Endothelial cell of umbilical vein (primary cell): Measurements from ENCODE around the gene TUBB3. TPM values are rescaled to one million over a fixed set of nuclear protein-coding genes. Genes with fewer than 3 reads are reported as not detected.

Experiments used
- BruUV-seq: library from RNA; stranded (reverse); fragments of 400-500 nt; replicated peaks from 2 replicates; lab custom pipeline; 2021; lab: Mats Ljungman, UMichigan
- CTCF ChIA-PET: fragments of 300-600, 350-600 bp; sonication (Branson Sonifier 250); formaldehyde crosslinking; loops from one replicate; lab custom pipeline; 2021; ENCODE audit warnings: antibody characterized with exemption, inconsistent platforms; lab: Charles Lee
- POLR2A ChIA-PET: fragments of 300-600, 350-600 bp; sonication (Branson Sonifier 250); formaldehyde crosslinking; loops from one replicate; lab custom pipeline; 2021; ENCODE audit warnings: antibody characterized with exemption, inconsistent platforms; lab: Charles Lee
- DNase-seq: peaks from one replicate; pipeline ENCODE4 v3.0.0-alpha.2; 2011; ENCODE audit warnings: low read depth, low spot score
- FAIRE-seq: peaks from 2 replicates; lab custom pipeline; 2011; peaks lifted over from hg19 to GRCh38; lab: Jason Lieb, UNC
- H2AFZ ChIP-seq: 2 replicates; pipeline ENCODE4 v1.6.0; 2012; ENCODE audit warnings: low read depth, low read length, control low read depth, inconsistent platforms
- H3K27ac ChIP-seq: 2 replicates; pipeline ENCODE4 v1.5.1; 2011; ENCODE audit warnings: low read depth, mild to moderate bottlenecking, control low read depth, low read length, moderate library complexity; ENCODE audit not compliant: insufficient read depth
- H3K27me3 ChIP-seq, 2 experiments: 2 replicates each; pipeline versions ENCODE4 v1.6.0 to v1.6.1; 2011; ENCODE audit warnings: low read length in 2 of 2, mixed read lengths in 1 of 2; ENCODE audit not compliant: control insufficient read depth in 2 of 2, insufficient read depth in 2 of 2
- H3K36me3 ChIP-seq, 2 experiments: 2 replicates in 1 of 2; 3 replicates in 1 of 2; pipeline ENCODE4 v1.5.1; 2011; ENCODE audit warnings: low read length in 2 of 2, mild to moderate bottlenecking in 1 of 2, moderate library complexity in 1 of 2; ENCODE audit not compliant: control insufficient read depth in 2 of 2, insufficient read depth in 2 of 2; ENCODE audit errors: extremely low read depth in 1 of 2
- H3K4me1 ChIP-seq: 3 replicates; pipeline ENCODE4 v1.5.1; 2011; ENCODE audit warnings: mild to moderate bottlenecking, low read length; ENCODE audit not compliant: control insufficient read depth, insufficient read depth; ENCODE audit errors: extremely low read depth
- H3K4me2 ChIP-seq: 2 replicates; pipeline ENCODE4 v1.6.1; 2011; ENCODE audit warnings: low read length, control low read depth, mixed read lengths; ENCODE audit not compliant: insufficient read depth
- H3K4me3 ChIP-seq, 3 experiments: fragments of 200-600 bp in 1 of 3; sonication (generic), shearing (Covaris generic) in 1 of 3; replicated peaks in 1 of 3; 2 replicates each; pipeline ENCODE4 v1.5.1; 2011 to 2016; ENCODE audit warnings: control low read depth in 3 of 3, low read length in 3 of 3, mild to moderate bottlenecking in 2 of 3, inconsistent platforms in 1 of 3, low read depth in 1 of 3, moderate library complexity in 1 of 3; ENCODE audit not compliant: insufficient read depth in 1 of 3
- H3K79me2 ChIP-seq: 2 replicates; pipeline ENCODE4 v1.6.0; 2012; ENCODE audit warnings: low read length, inconsistent platforms; ENCODE audit not compliant: control insufficient read depth, insufficient read depth
- H3K9ac ChIP-seq: replicated peaks from 2 replicates; pipeline ENCODE3; 2011; ENCODE audit warnings: low read length, control low read depth; ENCODE audit not compliant: insufficient read depth; ENCODE audit errors: extremely low read depth
- H3K9me1 ChIP-seq: replicated peaks from 3 replicates; pipeline ENCODE4 v1.6.0; 2011; ENCODE audit warnings: mild to moderate bottlenecking, low read length; ENCODE audit not compliant: control insufficient read depth, insufficient read depth; ENCODE audit errors: extremely low read depth
- H3K9me3 ChIP-seq: replicated peaks from 2 replicates; pipeline ENCODE4 v1.5.1; 2012; ENCODE audit warnings: low read length, inconsistent platforms; ENCODE audit not compliant: control insufficient read depth, insufficient read depth
- H4K20me1 ChIP-seq: replicated peaks from 2 replicates; pipeline ENCODE3; 2011; ENCODE audit warnings: mild to moderate bottlenecking, low read length; ENCODE audit not compliant: control insufficient read depth, insufficient read depth; ENCODE audit errors: extremely low read depth
- CTCF ChIP-seq, 2 donors: IDR thresholded peaks; 1 replicate in 1 of 2; 2 replicates in 1 of 2; pipeline ENCODE4 v1.5.1; 2011; ENCODE audit warnings: low read length in 2 of 2, mild to moderate bottlenecking in 2 of 2, moderate library complexity in 2 of 2, control low read depth in 1 of 2, inconsistent platforms in 1 of 2, low read depth in 1 of 2; ENCODE audit not compliant: insufficient read depth in 1 of 2; ENCODE audit errors: extremely low read depth in 1 of 2
- EZH2 ChIP-seq: IDR thresholded peaks from 2 replicates; pipeline ENCODE4 v1.6.1; 2012; ENCODE audit warnings: borderline replicate concordance, low read depth, mild to moderate bottlenecking, moderate library complexity, low read length, inconsistent platforms; ENCODE audit not compliant: severe bottlenecking
- GATA2 ChIP-seq: IDR thresholded peaks from 2 replicates; pipeline ENCODE4 v1.7.0; 2011; ENCODE audit warnings: low read depth, mild to moderate bottlenecking, moderate library complexity, mixed read lengths, low read length; ENCODE audit not compliant: insufficient read length, insufficient read depth
- JUN ChIP-seq: IDR thresholded peaks from 2 replicates; pipeline ENCODE4 v1.6.1; 2011; ENCODE audit warnings: borderline replicate concordance, low read depth; ENCODE audit not compliant: insufficient read length, insufficient read depth
- MYC ChIP-seq: IDR thresholded peaks from one replicate; pipeline ENCODE4 v1.6.1; 2011; ENCODE audit warnings: mild to moderate bottlenecking, low read depth, low read length
- POLR2A ChIP-seq: IDR thresholded peaks from 2 replicates; pipeline ENCODE4 v1.6.1; 2012; ENCODE audit warnings: low read depth, mild to moderate bottlenecking, control low read depth, low read length
- POLR2AphosphoS5 ChIP-seq: IDR thresholded peaks from 2 replicates; pipeline ENCODE4 v1.6.1; 2012; ENCODE audit warnings: low read depth, mild to moderate bottlenecking, control low read depth, low read length, moderate library complexity; ENCODE audit not compliant: insufficient read depth
- dilution Hi-C: fragments of 300-500 bp; cut with MboI; formaldehyde crosslinking; loops from one replicate; pipeline ENCODE4 v1.15.0; 2019; ENCODE audit warnings: low sequenced_read_pairs; ENCODE audit not compliant: extremely low pct_ligation_motif_present
- intact Hi-C: fragments of 100-400 bp; cut with micrococcal nuclease; formaldehyde crosslinking; loops from one replicate; pipeline ENCODE4 v1.10.0; 2022
- polyA plus RNA-seq, 4 experiments: library from polyadenylated mRNA; depleted of rRNA in 3 of 4; stranded (reverse) in 3 of 4; unstranded in 1 of 4; fragments of >200 nt; gene quantifications; 2 replicates each; pipeline versions ENCODE4 v1.2.1 to v1.2.3, GENCODE V29; 2011 to 2012; ENCODE audit warnings: missing spikeins in 1 of 4
- total RNA-seq: library from RNA; stranded (reverse); gene quantifications from 2 replicates; pipeline ENCODE4 v1.2.3, GENCODE V29; 2021

TUBB3 gene
- total and polyA plus RNA-seq, 2 donors (not counting 3 experiments of a cell fraction or from before 2014, with no cell fraction given), result 170 to 215 TPM

GRCh38 chr16:89944773-89945172 lies 21.6 kb downstream of the TUBB3 start:
- FAIRE-seq, result no peak
- dilution Hi-C loops, result no loop called here

More at GRCh38 chr16:89944773-89945172, 21.6 kb downstream of the TUBB3 start:
- no peak overlapping the region for H3K4me2 ChIP-seq
- H2AFZ ChIP-seq, result no peak overlapping the region
- H3K27me3 ChIP-seq, result peaks cover 0 to 4% of the 10 kb centered on the region in 2 experiments
- no peaks in the 10 kb centered on the region for H4K20me1 ChIP-seq
- H3K27ac ChIP-seq, result no peak overlapping the region
- no peak overlapping the region for H3K9ac ChIP-seq
- H3K9me1 ChIP-seq, result no peaks in the 10 kb centered on the region
- peaks cover 6% of the 10 kb centered on the region for H3K79me2 ChIP-seq
- DNase-seq, result no peak
- intact Hi-C loops, result no loop called here
- H3K36me3 ChIP-seq, result no peaks in the 10 kb centered on the region
- H3K4me3 ChIP-seq, result no peak overlapping the region
- peaks cover 4% of the 10 kb centered on the region for H3K4me1 ChIP-seq
- no peak for TF ChIP-seq CTCF (IDR thresholded peaks at IDR 0.05; ENCODE audit: extremely low read depth in 1 of 2, insufficient read depth in 1 of 2, low read depth in 1 of 2, low read length in 2 of 2)
- no peak for TF ChIP-seq MYC
- no peak for TF ChIP-seq EZH2
- no peak for TF ChIP-seq JUN
- no peak for TF ChIP-seq GATA2
- no peak for TF ChIP-seq POLR2A
- no peak for TF ChIP-seq POLR2AphosphoS5
- BruUV-seq, result no TSS peak
- ChIA-PET CTCF (interaction anchor here (1.1 kb wide), 1 partner anchor 9 kb away, joined by 3 read pairs; no protein-coding TSS in a partner anchor), POLR2A (no interaction called here)
- no peaks in the 10 kb centered on the region for H3K9me3 ChIP-seq
